Epithelial cell of alveolus of lung (primary cell): ENCODE results near the gene C1GALT1C1L. TPM values are rescaled to one million over a fixed set of nuclear protein-coding genes. Genes with fewer than 3 reads are reported as not detected.

ENCODE experiments used
- total RNA-seq: library from RNA; depleted of rRNA; stranded (reverse); fragments of >200 nt; gene quantifications from 2 replicates; pipeline ENCODE4 v1.2.1, GENCODE V29; 2015

Gene C1GALT1C1L
- 0.39 TPM in 1 of 2 replicates, not detected in the other for total RNA-seq

DNA sequence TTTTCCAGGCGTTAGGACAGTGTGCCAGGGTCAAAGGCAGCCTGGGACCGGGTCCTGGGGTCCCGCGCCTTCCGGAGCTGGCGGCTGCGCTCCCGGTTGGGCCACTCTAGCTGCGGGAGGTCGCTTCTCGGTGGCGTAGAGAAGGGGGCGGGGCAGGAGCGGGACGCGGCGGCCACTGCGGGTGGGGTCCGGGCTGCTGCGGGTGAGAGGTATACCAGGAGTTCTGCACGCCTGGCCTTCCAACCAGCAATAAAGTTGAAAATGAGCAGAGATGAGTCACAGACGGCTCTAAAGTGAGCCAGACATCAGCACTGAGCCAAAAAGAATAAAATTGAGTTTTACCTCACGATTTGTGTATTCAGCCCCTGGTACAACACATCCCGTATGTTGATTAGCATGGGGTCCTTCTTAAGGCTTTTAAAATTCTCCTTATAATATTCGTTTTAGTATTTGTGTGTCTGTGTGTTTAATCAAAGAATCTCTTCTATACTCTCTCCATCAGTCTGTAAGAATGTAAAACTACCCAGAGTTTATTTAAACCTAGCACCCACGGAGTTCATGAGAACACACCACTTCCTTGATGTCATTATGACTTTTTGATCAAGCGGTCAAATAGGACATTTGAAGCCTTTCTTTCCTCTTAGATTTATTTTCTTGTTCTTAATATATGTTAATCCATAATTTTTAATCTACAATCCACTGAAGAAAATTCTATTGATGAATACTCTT is at the start of gene C1GALT1C1L:
TSS of gene C1GALT1C1L (minus strand) at position 108 of the 729 bp plus-strand sequence. CDS start at position 1, 107 bp downstream.

DNA sequence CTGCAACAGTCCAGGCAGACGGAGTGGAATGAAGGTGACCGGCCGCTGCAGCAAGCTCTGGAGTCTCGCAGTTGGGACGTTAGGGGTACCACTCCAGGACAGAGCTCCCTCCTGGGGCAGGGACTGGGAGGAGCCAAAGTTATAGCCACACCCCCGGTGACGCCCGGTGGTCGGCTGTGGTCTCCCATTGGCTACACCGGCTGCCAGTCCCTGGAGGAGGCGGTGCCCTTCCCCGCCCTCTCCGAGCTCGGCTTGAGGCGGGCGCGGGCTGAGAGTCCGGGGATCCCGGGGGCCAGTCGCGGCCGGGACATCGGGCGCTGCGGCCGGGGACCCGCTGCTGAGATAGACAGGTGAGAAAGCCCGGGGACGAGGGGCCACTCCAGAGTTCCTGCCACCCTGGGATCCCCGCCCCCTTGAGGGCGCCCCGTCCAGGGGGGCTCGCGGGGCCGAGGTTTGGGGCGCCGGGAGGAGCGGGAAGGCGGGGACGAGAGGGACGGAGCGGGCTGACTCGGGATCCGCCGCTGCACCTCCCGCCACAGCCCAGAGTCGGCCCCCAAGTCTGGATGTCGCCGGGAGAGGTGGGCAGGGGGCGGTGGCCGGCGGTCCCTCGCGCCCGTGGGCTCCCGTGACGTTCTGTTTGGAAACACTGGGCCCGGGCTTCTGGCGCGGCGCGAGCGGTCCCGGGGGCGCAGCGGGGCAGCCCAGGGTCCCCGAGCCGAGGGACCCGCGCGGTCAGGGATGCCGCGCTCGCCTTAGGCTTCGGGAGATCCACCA is 39.0 kb downstream of the C1GALT1C1L start, which contains the start of gene PLEKHH2:
TSS of gene PLEKHH2 (plus strand) at position 231 of the 774 bp plus-strand sequence. CDS start 7,414 bp downstream, outside the sequence.

Other genes with a start within 250 kb of the C1GALT1C1L start
- gene THADA, start 80.4 kb downstream of the C1GALT1C1L start, total RNA-seq: 11.8 and 14.7 TPM in 2 replicates
- 5.2 and 32.3 TPM in 2 replicates for gene PLEKHH2, start 39.2 kb downstream of the C1GALT1C1L start, total RNA-seq
- gene DYNC2LI1, start 97.6 kb upstream of the C1GALT1C1L start, total RNA-seq: 10.1 and 25.0 TPM in 2 replicates
- gene ABCG5, start 162.4 kb upstream of the C1GALT1C1L start, total RNA-seq: not detected in 2 replicates
- gene ABCG8, start 162.5 kb upstream of the C1GALT1C1L start, total RNA-seq: not detected in 2 replicates